ENCODE measurements around the gene ERAP2.
A peak's percentile ranks its signal among the peaks of the same experiment; 100 is the strongest.

DNA sequence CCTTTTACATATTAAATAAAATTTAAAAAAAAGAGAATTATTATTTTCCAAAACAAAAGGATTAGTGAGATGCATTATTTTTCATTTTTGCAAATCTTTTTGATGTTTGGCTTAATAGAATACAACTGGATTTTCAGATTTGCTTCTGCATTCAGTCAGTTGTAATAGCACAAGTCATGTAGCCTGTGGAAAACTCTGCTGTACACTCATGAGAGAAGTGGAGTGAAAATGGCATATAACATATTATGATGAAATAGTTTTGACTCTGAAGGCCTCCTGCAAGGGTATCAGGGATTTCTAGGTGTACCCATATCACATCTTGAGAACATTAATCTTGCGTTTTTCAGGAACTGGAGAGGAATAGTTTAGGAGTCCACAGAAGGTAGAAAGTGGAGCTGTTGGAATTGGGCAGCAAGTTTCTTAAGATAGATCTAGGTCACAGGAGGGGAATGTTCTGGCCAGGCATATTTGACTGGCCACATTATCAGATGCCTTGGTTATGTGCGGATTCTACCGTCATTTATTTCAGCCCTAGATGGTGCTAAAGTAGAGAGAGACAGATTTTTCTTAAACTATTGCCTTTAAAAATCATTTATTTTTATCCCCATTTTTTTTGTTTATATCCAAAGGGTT lies 75.9 kb downstream of the ERAP2 start:
- TF ChIP-seq, protein P1, sequence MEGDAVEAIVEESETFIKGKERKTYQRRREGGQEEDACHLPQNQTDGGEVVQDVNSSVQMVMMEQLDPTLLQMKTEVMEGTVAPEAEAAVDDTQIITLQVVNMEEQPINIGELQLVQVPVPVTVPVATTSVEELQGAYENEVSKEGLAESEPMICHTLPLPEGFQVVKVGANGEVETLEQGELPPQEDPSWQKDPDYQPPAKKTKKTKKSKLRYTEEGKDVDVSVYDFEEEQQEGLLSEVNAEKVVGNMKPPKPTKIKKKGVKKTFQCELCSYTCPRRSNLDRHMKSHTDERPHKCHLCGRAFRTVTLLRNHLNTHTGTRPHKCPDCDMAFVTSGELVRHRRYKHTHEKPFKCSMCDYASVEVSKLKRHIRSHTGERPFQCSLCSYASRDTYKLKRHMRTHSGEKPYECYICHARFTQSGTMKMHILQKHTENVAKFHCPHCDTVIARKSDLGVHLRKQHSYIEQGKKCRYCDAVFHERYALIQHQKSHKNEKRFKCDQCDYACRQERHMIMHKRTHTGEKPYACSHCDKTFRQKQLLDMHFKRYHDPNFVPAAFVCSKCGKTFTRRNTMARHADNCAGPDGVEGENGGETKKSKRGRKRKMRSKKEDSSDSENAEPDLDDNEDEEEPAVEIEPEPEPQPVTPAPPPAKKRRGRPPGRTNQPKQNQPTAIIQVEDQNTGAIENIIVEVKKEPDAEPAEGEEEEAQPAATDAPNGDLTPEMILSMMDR (IDR thresholded peaks at IDR 0.05) = peak in 1 of 12 donors; percentile 13
- no peak for TF ChIP-seq POLR2A (IDR thresholded peaks at IDR 0.05)

All from heart left ventricle (tissue), 13 donors.